HG03025 (cell line): ENCODE results near the gene HIBADH.
"Not testable (repeated sequence)": the region's sequence is repeated elsewhere in the genome, so short reads cannot be mapped to it uniquely, and the experiment has no call there.

Experiments
- ATAC-seq: cut with Tn5 transposase; IDR thresholded peaks from one replicate; pipeline ENCODE4 v1.9.1; 2021; ENCODE audit warnings: mild to moderate bottlenecking, moderate library complexity; ENCODE audit not compliant: unreplicated experiment, low FRiP score

HIBADH gene

GRCh38 chr7:27518561-27519350, 143.9 kb downstream of the HIBADH start:
- ATAC-seq, result no peak

- ATAC-seq, result no peak
These were observed 146.3 kb downstream of the HIBADH start for GRCh38 chr7:27516421-27516820.

- ATAC-seq, result no peak
These were observed 146.8 kb downstream of the HIBADH start for GRCh38 chr7:27515933-27516332.

DNA sequence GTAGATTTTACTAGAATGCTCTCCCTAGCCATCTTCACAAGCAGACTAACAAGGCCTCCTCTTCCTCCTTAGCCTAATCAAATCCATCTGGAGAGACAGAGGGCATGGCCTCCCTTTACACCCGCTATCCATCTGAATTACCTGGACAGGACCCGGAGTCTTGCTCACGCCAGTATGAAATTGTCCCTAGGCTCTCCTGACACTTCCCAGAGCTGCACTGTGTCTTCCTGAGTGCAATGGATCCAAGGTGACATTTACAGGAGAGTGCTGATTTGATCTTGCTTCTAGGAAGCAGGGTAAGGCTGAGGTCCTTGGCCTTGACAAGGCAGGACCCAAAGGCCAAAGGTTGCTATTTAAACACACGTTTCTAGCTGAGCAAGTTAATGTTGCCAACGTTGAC, 147.8 kb downstream of the HIBADH start:
- ATAC-seq, result no peak

DNA sequence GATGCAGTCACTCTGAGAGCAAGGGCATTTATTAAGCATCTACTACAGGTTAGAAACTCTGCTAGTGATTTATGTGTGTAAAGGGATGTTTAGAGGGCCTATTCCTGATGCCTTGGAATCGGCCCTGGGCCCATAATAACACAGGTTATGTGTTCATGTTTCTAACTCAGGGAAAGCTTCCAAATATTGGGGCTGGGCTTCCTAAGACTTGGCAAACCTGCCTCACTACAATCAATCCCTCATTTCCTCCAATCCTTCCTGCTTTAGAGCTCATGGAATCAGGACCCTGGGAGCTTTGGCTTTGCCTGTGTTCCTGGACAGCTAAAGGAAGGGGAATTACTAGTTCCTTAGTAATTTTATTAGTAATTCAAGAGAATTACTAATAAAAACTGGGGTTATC, 148.8 kb downstream of the HIBADH start:
- no peak for ATAC-seq

- ATAC-seq, result not testable (repeated sequence)
These were observed 151.3 kb downstream of the HIBADH start for GRCh38 chr7:27511370-27511769.

- ATAC-seq, result no peak
These were observed 152.1 kb downstream of the HIBADH start for GRCh38 chr7:27510541-27510940.

GRCh38 chr7:27501879-27502278, 160.8 kb downstream of the HIBADH start:
- not testable (repeated sequence) for ATAC-seq

GRCh38 chr7:27501001-27501400, 161.7 kb downstream of the HIBADH start:
- ATAC-seq, result no peak

GRCh38 chr7:27492224-27492623, 170.5 kb downstream of the HIBADH start:
- ATAC-seq, result no peak

DNA sequence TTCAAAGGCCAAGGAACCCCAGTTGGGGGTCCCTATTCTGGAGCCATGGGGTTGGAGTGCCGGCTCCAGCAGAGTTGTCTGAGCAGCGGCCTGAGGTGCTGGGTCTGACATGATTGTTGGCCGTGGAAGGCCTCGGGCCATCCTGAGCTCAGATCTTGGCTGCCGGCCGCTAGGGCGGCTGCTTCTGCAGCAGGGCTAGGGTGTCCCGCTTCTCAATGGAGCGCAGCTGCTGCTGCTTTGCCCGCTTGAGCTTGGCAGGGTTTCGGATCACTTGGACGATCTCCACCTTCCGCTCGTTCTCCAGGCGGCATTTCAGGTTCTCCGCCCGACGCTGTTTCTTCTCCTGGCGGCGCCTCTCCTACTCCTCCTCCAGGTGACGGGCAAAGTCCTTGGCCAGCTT, 171.1 kb downstream of the HIBADH start:
- no peak for ATAC-seq

- no peak for ATAC-seq
These were observed 175.2 kb downstream of the HIBADH start for GRCh38 chr7:27487509-27487908.

GRCh38 chr7:27484451-27484850, 178.2 kb downstream of the HIBADH start:
- ATAC-seq, result no peak

GRCh38 chr7:27482219-27482618, 180.5 kb downstream of the HIBADH start:
- ATAC-seq, result no peak

- ATAC-seq, result no peak
These were observed 184.1 kb downstream of the HIBADH start for GRCh38 chr7:27478556-27478955.

DNA sequence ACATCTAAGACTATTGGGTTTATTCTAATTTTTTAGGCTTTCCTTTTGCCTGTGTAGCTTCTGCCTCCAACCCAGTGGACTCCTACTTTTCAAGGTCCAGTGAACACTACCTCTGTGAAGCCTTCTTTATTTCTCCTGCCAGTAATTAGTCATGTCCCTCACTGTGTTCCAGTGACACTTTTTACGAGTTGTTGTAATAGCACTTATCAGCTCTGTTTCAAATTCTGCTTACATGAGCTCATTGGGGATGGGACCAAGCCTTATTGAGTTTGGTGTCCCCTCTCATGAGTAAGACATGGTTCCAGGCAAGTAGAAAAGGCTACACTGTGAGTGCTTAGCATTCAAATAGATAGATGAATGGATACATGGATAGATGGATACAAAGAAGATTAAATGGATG, 184.6 kb downstream of the HIBADH start:
- ATAC-seq, result no peak

GRCh38 chr7:27476493-27476892, 186.2 kb downstream of the HIBADH start:
- ATAC-seq, result no peak
